Natural killer cell (primary cell): ENCODE results near the gene POU4F1. TPM values are rescaled to one million over a fixed set of nuclear protein-coding genes. Genes with fewer than 3 reads are reported as not detected.
A peak's percentile ranks its signal among the peaks of the same experiment; 100 is the strongest.

Source experiments
- ATAC-seq, 3 donors: fragments of 150-1000 bp in 2 of 3; fragments of 200-7000 bp in 1 of 3; cut with Tn5 transposase; 1 replicate in 1 of 3; 2 replicates in 2 of 3; pipeline ENCODE4 v1.10.0; 2021; ENCODE audit warnings: mild to moderate bottlenecking in 2 of 3, moderate library complexity in 2 of 3
- DNase-seq, 2 donors: peaks; one replicate each; pipeline versions ENCODE4 v3.0.0 to v3.0.0-alpha.2; 2013 to 2021; ENCODE audit warnings: mixed read lengths in 1 of 2
- H3K27ac ChIP-seq: one replicate; pipeline ENCODE4 v1.5.1; 2013; ENCODE audit warnings: mild to moderate bottlenecking, low read length
- H3K27me3 ChIP-seq: one replicate; pipeline ENCODE4 v1.6.1; 2013; ENCODE audit warnings: low read length; ENCODE audit not compliant: control insufficient read depth, insufficient read depth
- H3K36me3 ChIP-seq: one replicate; pipeline ENCODE4 v1.6.1; 2013; ENCODE audit warnings: low read length; ENCODE audit not compliant: control insufficient read depth, insufficient read depth
- H3K4me1 ChIP-seq: one replicate; pipeline ENCODE4 v1.6.1; 2013; ENCODE audit warnings: low read length; ENCODE audit not compliant: control insufficient read depth, insufficient read depth
- H3K4me3 ChIP-seq: one replicate; pipeline ENCODE4 v1.5.1; 2013; ENCODE audit warnings: low read length
- H3K9me3 ChIP-seq: one replicate; pipeline ENCODE4 v1.6.1; 2013; ENCODE audit warnings: low read length; ENCODE audit not compliant: control insufficient read depth, insufficient read depth
- H3K27ac Mint-ChIP-seq, 2 donors: one replicate each; pipeline ENCODE4 v1.8.0; 2022; ENCODE audit warnings: mild to moderate bottlenecking in 2 of 2, mixed read lengths in 2 of 2, moderate library complexity in 1 of 2
- H3K27me3 Mint-ChIP-seq, 2 donors: one replicate each; pipeline ENCODE4 v1.8.0; 2022; ENCODE audit warnings: low read depth in 2 of 2, mixed read lengths in 2 of 2
- H3K36me3 Mint-ChIP-seq: one replicate; pipeline ENCODE4 v1.8.0; 2022; ENCODE audit warnings: mixed read lengths
- H3K4me1 Mint-ChIP-seq, 2 donors: one replicate each; pipeline ENCODE4 v1.8.0; 2022; ENCODE audit warnings: mixed read lengths in 2 of 2
- H3K4me3 Mint-ChIP-seq: one replicate; pipeline ENCODE4 v1.8.0; 2022; ENCODE audit warnings: mild to moderate bottlenecking, moderate library complexity, mixed read lengths
- H3K9me3 Mint-ChIP-seq, 2 donors: one replicate each; pipeline ENCODE4 v1.8.0; 2022; ENCODE audit warnings: mixed read lengths in 2 of 2
- CTCF ChIP-seq: fragments of 200-600 bp; IDR thresholded peaks from one replicate; pipeline ENCODE4 v1.8.0; 2022; ENCODE audit warnings: antibody characterized with exemption
- WGBS: methylation state at CpG from one replicate; pipeline ENCODE4 v1.1.7; 2013; ENCODE audit warnings: missing lambda C conversion rate; ENCODE audit not compliant: insufficient coverage; 5-methylcytosine and 5-hydroxymethylcytosine counted together
- intact Hi-C: fragments of 100-400 bp; cut with micrococcal nuclease; formaldehyde crosslinking; loops from one replicate; pipeline ENCODE4 v1.14.2; 2022
- total RNA-seq, 4 donors: library from RNA; stranded (reverse); fragments of 120-200 nt in 1 of 4; gene quantifications; one replicate each; pipeline versions ENCODE4 v1.2.3 to v1.2.4, GENCODE V29; 2013 to 2022

Gene POU4F1
- total RNA-seq, 3 donors from 2014 or later (not counting 1 experiment from before 2014, with no cell fraction given), result 0.10 TPM; not detected in 2

GRCh38 chr13:78594456-78594975 lies 8.8 kb downstream of the POU4F1 start:
- Histone ChIP-seq H3K4me3 (no peak overlapping the region), H3K36me3 (no peaks in the 10 kb centered on the region), H3K4me1 (peaks cover 11% of the 10 kb centered on the region), H3K27me3 (peaks cover 81% of the 10 kb centered on the region), H3K27ac (no peak overlapping the region), H3K9me3 (peaks cover 3% of the 10 kb centered on the region)
- intact Hi-C loops, result no loop called here
- Mint-ChIP-seq H3K27ac (no peak overlapping the region), H3K27me3 (peaks cover 58 to 83% of the 10 kb centered on the region in 2 donors), H3K9me3 (peaks cover 2 to 3% of the 10 kb centered on the region in 2 donors), H3K4me1 (peaks cover 0 to 5% of the 10 kb centered on the region in 2 donors), H3K4me3 (no peak overlapping the region), H3K36me3 (peaks cover 27% of the 10 kb centered on the region)
- TF ChIP-seq CTCF, result no peak
- whole genome bisulfite sequencing, result 11% methylated on average over 8 of the region's 8 CpGs
- peak in 1 of 2 donors; percentile 10 for DNase-seq
- no peak for ATAC-seq

- H3K36me3 ChIP-seq, result no peaks in the 10 kb centered on the region
- peaks cover 3% of the 10 kb centered on the region for H3K9me3 ChIP-seq
- H3K36me3 Mint-ChIP-seq, result peaks cover 27% of the 10 kb centered on the region
- peaks cover 11% of the 10 kb centered on the region for H3K4me1 ChIP-seq
- no peak for TF ChIP-seq CTCF
- H3K4me3 ChIP-seq, result no peak overlapping the region
- no peak overlapping the region for H3K4me3 Mint-ChIP-seq
- no peak overlapping the region for H3K27ac ChIP-seq
- intact Hi-C loops, result no loop called here
- peaks cover 59 to 81% of the 10 kb centered on the region in 2 donors for H3K27me3 Mint-ChIP-seq
- H3K9me3 Mint-ChIP-seq, result peaks cover 2 to 7% of the 10 kb centered on the region in 2 donors
- no peak overlapping the region for H3K27ac Mint-ChIP-seq
- WGBS, result 10% methylated on average over 29 of the region's 29 CpGs
- peaks cover 0 to 5% of the 10 kb centered on the region in 2 donors for H3K4me1 Mint-ChIP-seq
- ATAC-seq (no peak), DNase-seq (peak in 1 of 2 donors; percentile 11)
- H3K27me3 ChIP-seq, result peaks cover 81% of the 10 kb centered on the region
Observed at GRCh38 chr13:78593652-78594455, 9.5 kb downstream of the POU4F1 start.

GRCh38 chr13:78593129-78593528 lies 10.2 kb downstream of the POU4F1 start:
- H3K27me3 Mint-ChIP-seq, result peaks cover 64 to 86% of the 10 kb centered on the region in 2 donors
- H3K27ac Mint-ChIP-seq, result no peak overlapping the region
- no peak overlapping the region for H3K4me3 ChIP-seq
- H3K27me3 ChIP-seq, result peaks cover 79% of the 10 kb centered on the region
- H3K4me1 ChIP-seq, result peaks cover 11% of the 10 kb centered on the region
- no peak for ATAC-seq
- no peaks in the 10 kb centered on the region for H3K36me3 ChIP-seq
- peaks cover 3% of the 10 kb centered on the region for H3K9me3 ChIP-seq
- WGBS, result 18% methylated on average over 6 of the region's 13 CpGs
- H3K4me3 Mint-ChIP-seq, result no peak overlapping the region
- peaks cover 0 to 5% of the 10 kb centered on the region in 2 donors for H3K4me1 Mint-ChIP-seq
- no peak for DNase-seq
- H3K27ac ChIP-seq, result no peak overlapping the region
- H3K36me3 Mint-ChIP-seq, result peaks cover 33% of the 10 kb centered on the region
- H3K9me3 Mint-ChIP-seq, result peaks cover 2 to 7% of the 10 kb centered on the region in 2 donors
- intact Hi-C loops, result no loop called here
- no peak for TF ChIP-seq CTCF
